Measurements from ENCODE around the gene TRUB1. TPM values are rescaled to one million over a fixed set of nuclear protein-coding genes. Genes with fewer than 3 reads are reported as not detected.

The TRUB1 gene
- polyA plus RNA-seq, 3 donors = 35.1 to 39.4 (median 38.7) TPM

DNA sequence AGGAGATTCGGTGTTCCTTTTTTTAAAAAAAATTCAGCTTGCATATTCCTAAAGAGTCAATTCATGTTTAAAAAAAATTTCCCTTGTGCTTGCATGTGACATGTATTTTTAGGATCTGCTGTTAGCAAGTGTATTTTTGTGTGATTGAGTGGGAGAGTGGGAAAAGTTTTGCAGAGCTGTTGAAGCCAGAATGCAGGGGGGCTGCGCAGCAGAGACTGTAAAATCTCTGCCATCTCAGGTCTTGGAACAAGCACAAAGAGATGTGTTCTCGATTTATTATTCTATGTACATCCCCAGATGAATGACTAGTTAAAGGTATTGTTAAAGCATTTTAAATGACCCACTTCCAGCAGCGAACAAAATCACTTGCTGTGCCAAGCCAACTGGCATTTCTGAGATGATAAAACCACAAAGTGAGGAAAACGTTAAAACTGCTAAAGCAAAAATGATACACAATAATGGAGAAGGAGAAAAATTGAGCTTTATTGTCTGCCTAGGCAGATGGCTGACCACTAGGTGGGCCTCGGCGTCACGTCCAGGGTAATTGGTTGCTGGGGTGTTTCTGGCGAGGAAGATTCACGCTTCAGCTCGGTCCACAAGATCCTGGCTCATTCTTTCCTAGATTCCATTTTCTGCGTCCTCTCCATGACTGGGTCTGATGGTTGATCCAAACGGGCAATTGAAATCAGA lies 88.2 kb downstream of the TRUB1 start:
- no peak for DNase-seq (ENCODE audit: low read depth in 3 of 3, low spot score in 2 of 3)

DNA sequence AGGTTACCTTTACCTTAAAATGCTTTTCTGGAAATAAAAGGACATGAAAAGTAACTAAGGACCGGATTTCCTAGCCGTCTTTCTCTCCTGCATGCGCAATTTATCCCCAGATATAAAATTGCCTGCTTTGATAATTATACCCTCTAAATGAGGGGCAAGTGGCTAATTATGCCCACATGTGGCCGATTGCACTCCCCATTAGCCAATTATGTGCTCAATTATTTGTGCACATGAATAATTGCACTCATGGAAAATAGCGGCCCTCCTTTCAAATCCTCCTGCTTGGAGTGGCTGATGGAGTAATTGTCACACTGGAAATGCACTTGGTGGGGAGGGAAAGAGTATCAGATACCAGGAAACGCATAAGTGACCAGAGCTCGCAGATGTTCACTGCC lies 88.7 kb downstream of the TRUB1 start:
- no peak for DNase-seq (ENCODE audit: low read depth in 3 of 3, low spot score in 2 of 3)

Other genes starting within 250 kb of the TRUB1 start
- gene FHIP2A, start 116.4 kb upstream of the TRUB1 start, polyA plus RNA-seq (ENCODE audit: insufficient read length in 3 of 3) = 10 to 100 TPM; 34.7 to 39.6 (median 37.0) TPM
- gene ATRNL1, start 155.2 kb downstream of the TRUB1 start, polyA plus RNA-seq (ENCODE audit: insufficient read length in 3 of 3) = 10 to 100 TPM; 23.6 to 28.3 (median 26.8) TPM